Heart left ventricle (tissue), 16 donors: ENCODE results near the gene CFAP300. TPM values are rescaled to one million over a fixed set of nuclear protein-coding genes. Genes with fewer than 3 reads are reported as not detected.
A peak's percentile ranks its signal among the peaks of the same experiment; 100 is the strongest.

Experiments
- ATAC-seq, 4 donors: fragments of 200-7000 bp; cut with Tn5 transposase; one replicate each; pipeline ENCODE4 v1.9.1; 2020 to 2022; ENCODE audit warnings: moderate library complexity in 4 of 4, mild to moderate bottlenecking in 3 of 4, moderate number of reproducible peaks in 1 of 4
- DNase-seq, 5 donors: peaks; one replicate each; pipeline ENCODE4 v3.0.0-alpha.2; 2020
- H3K27ac ChIP-seq, 12 donors: fragments of 200-600 bp; sonication (generic) in 4 of 12; one replicate each; pipeline versions ENCODE4 v1.5.0 to v1.8.0; 2016 to 2022; ENCODE audit warnings: mild to moderate bottlenecking in 2 of 12
- H3K27me3 ChIP-seq, 9 donors: fragments of 200-600 bp; sonication (generic) in 2 of 9; one replicate each; pipeline versions ENCODE4 v1.5.1 to v1.8.0; 2016 to 2022; ENCODE audit warnings: mild to moderate bottlenecking in 3 of 9
- H3K36me3 ChIP-seq, 9 donors: fragments of 200-600 bp; sonication (generic) in 2 of 9; one replicate each; pipeline versions ENCODE4 v1.5.0 to v1.8.0; 2018 to 2022; ENCODE audit warnings: mild to moderate bottlenecking in 2 of 9
- H3K4me1 ChIP-seq, 12 donors: fragments of 200-600 bp; sonication (generic) in 4 of 12; one replicate each; pipeline versions ENCODE4 v1.5.0 to v1.8.0; 2016 to 2022; ENCODE audit warnings: mild to moderate bottlenecking in 3 of 12
- H3K4me3 ChIP-seq, 12 donors: fragments of 200-600 bp; sonication (generic) in 4 of 12; one replicate each; pipeline versions ENCODE4 v1.5.0 to v1.8.0; 2017 to 2022; ENCODE audit warnings: mild to moderate bottlenecking in 9 of 12, moderate library complexity in 4 of 12
- H3K9me3 ChIP-seq, 12 donors: fragments of 200-600 bp; sonication (generic) in 4 of 12; one replicate each; pipeline versions ENCODE4 v1.5.0 to v1.8.0; 2016 to 2022; ENCODE audit warnings: mild to moderate bottlenecking in 1 of 12
- CTCF ChIP-seq, 12 donors: fragments of 200-600 bp; sonication (generic) in 4 of 12; IDR thresholded peaks; one replicate each; pipeline versions ENCODE4 v1.5.0 to v1.8.0; 2018 to 2022; ENCODE audit warnings: antibody characterized with exemption in 12 of 12, mild to moderate bottlenecking in 5 of 12
- POLR2A ChIP-seq, 2 donors: fragments of 450-650 bp; IDR thresholded peaks; one replicate each; pipeline ENCODE4 v1.6.1; 2017; ENCODE audit warnings: antibody characterized with exemption in 2 of 2, mild to moderate bottlenecking in 2 of 2, moderate library complexity in 2 of 2
- whole genome bisulfite sequencing, 4 donors: extraction: QIAGEN DNeasy Blood & Tissue Kit in 2 of 4; methylation state at CpG; one replicate each; pipeline versions ENCODE4 v1.1.5 to v1.1.7; 2013 to 2018; 5-methylcytosine and 5-hydroxymethylcytosine counted together
- intact Hi-C, 10 donors: fragments of 100-400 bp; cut with DNase I; formaldehyde crosslinking; loops; one replicate each; pipeline versions ENCODE4 v1.11.1 to v1.14.2; 2022
- polyA plus RNA-seq, 2 donors: library from polyadenylated mRNA; stranded (reverse); fragments of 200-250 nt; gene quantifications; one replicate each; pipeline ENCODE4 v1.2.3, GENCODE V29; 2013
- total RNA-seq, 9 donors: library from RNA; depleted of rRNA in 2 of 9; stranded (reverse); fragments of >200 nt in 2 of 9; fragmentation: NEBNext Ultra II Directional in 3 of 9; extraction: Animal tissue kit (Norgen Biotek cat#: 25700) in 3 of 9; gene quantifications; one replicate each; pipeline versions ENCODE4 v1.1.0 to v1.2.4, GENCODE V29; 2016 to 2023
- donor health status: ischemic (EF 13 %, LVEDD 7.1; RV severe dilation, severe dysfunction).
- donor health status: healthy with polysubstance abuse.
- donor health status: DM: no; HTN: yes; CAD: no.
- donor health status: DM: no; HTN: no; CAD: no.
- donor health status: ischemic (EF 25% LVEDD 6.9; RV normal size, moderate dysfunction).
- donor health status: ischemic (EF 25% LVEDD 5.7; RV mildly dilated, moderate dysfunction).
- donor health status: healthy.
- donor health status: DM: yes; HTN: yes; CAD: no.
- donor health status: ischemic (EF 35%, LVEDD 5.7; RV mildly dilated, moderate dysfunction).
- donor health status: nonischemic (EF 11% LVEDD 7.7; RV severe dilation, severe dysfunction).
- donor health status: DM: yes; HTN: yes; CAD: no.
- donor health status: PGD.
- donor health status: ischemic (EF 29% LVEDD 5.4; RV normal size, mild dysfunction).
- donor health status: nonischemic (EF 23%, LVEDD 6.1; RV moderate dilation, normal function).

CFAP300 gene
- total and polyA plus RNA-seq, 11 donors, result 0.15 to 0.83 (median 0.50) TPM; not detected in 2

- Histone ChIP-seq H3K27me3 (no peaks in the 10 kb centered on the region), H3K36me3 (no peaks in the 10 kb centered on the region), H3K4me1 (peaks cover 0 to 19% (median 6%) of the 10 kb centered on the region in 12 donors), H3K9me3 (no peaks in the 10 kb centered on the region), H3K4me3 (peak overlapping the region in 1 of 12 donors; percentile 8), H3K27ac (no peak overlapping the region)
- 20 to 28% (median 22%) methylated on average over 12 of the region's 12 CpGs for WGBS, 4 donors
- intact Hi-C loops, result loop anchor here in 1 of 10 donors (10.0 kb wide), 1 partner anchor 556 kb away; no protein-coding TSS in a partner anchor
- TF ChIP-seq POLR2A (IDR thresholded peaks at IDR 0.05) (no peak), CTCF (IDR thresholded peaks at IDR 0.05) (no peak)
- DNase-seq, result peak; percentile 42 to 84 (median 76)
- ATAC-seq, result peak; percentile 55 to 95 (median 90)
Measured at GRCh38 chr11:102010776-102011494, 36.3 kb upstream of the CFAP300 start.

- Histone ChIP-seq H3K27me3 (no peaks in the 10 kb centered on the region), H3K36me3 (no peaks in the 10 kb centered on the region), H3K9me3 (no peaks in the 10 kb centered on the region), H3K4me3 (no peak overlapping the region), H3K4me1 (peaks cover 0 to 15% (median 5%) of the 10 kb centered on the region in 12 donors), H3K27ac (no peak overlapping the region)
- TF ChIP-seq POLR2A (IDR thresholded peaks at IDR 0.05), result no peak
- WGBS, 4 donors, result 66 to 72% (median 68%) methylated on average over 3 of the region's 3 CpGs
- ATAC-seq, result no peak
- intact Hi-C loops, result loop anchor here in 1 of 10 donors (10.0 kb wide), 1 partner anchor 558 kb away; no protein-coding TSS in a partner anchor
- DNase-seq, result no peak
Measured at GRCh38 chr11:102012946-102013345, 34.3 kb upstream of the CFAP300 start.

- TF ChIP-seq POLR2A (IDR thresholded peaks at IDR 0.05) (no peak), CTCF (IDR thresholded peaks at IDR 0.05) (no peak)
- H3K36me3 ChIP-seq, result no peaks in the 10 kb centered on the region
- ATAC-seq (no peak), DNase-seq (no peak)
- H3K27ac ChIP-seq, result no peak overlapping the region
- H3K4me3 ChIP-seq, result no peak overlapping the region
- H3K27me3 ChIP-seq, result no peaks in the 10 kb centered on the region
- H3K9me3 ChIP-seq, result no peaks in the 10 kb centered on the region
- WGBS, 4 donors, result 79 to 90% (median 88%) methylated on average over 5 of the region's 5 CpGs
- intact Hi-C loops, result loop anchor here in 1 of 10 donors (10.0 kb wide), 1 partner anchor 560 kb away; no protein-coding TSS in a partner anchor
- peaks cover 0 to 13% (median 5%) of the 10 kb centered on the region in 12 donors for H3K4me1 ChIP-seq
Measured at GRCh38 chr11:102014756-102015155, 32.5 kb upstream of the CFAP300 start.

- 66 to 81% (median 73%) methylated on average over 3 of the region's 3 CpGs for WGBS, 4 donors
- Histone ChIP-seq H3K27me3 (no peaks in the 10 kb centered on the region), H3K4me3 (no peak overlapping the region), H3K36me3 (no peaks in the 10 kb centered on the region), H3K9me3 (no peaks in the 10 kb centered on the region), H3K27ac (no peak overlapping the region), H3K4me1 (no peaks in the 10 kb centered on the region)
- intact Hi-C loops, result loop anchor here in 1 of 10 donors (10.0 kb wide), 1 partner anchor 562 kb away; no protein-coding TSS in a partner anchor
- TF ChIP-seq CTCF (IDR thresholded peaks at IDR 0.05), result no peak
- no peak for TF ChIP-seq POLR2A (IDR thresholded peaks at IDR 0.05)
- no peak for ATAC-seq
- DNase-seq, result no peak
Measured at GRCh38 chr11:102017026-102017425, 30.2 kb upstream of the CFAP300 start.
